ENCODE results near the gene EBF3.

Gene EBF3

GRCh38 chr10:129940617-129941198 is 23.4 kb downstream of the EBF3 start:
- no peak overlapping the region for H3K27ac ChIP-seq
- TF ChIP-seq CTCF (conservative IDR thresholded peaks at IDR 0.05) = no peak

GRCh38 chr10:129939416-129940275 is 24.4 kb downstream of the EBF3 start:
- no peak overlapping the region for H3K27ac ChIP-seq
- TF ChIP-seq CTCF (conservative IDR thresholded peaks at IDR 0.05) = no peak

GRCh38 chr10:129938460-129938859 is 25.6 kb downstream of the EBF3 start:
- TF ChIP-seq CTCF (conservative IDR thresholded peaks at IDR 0.05) = no peak
- no peak overlapping the region for H3K27ac ChIP-seq

- TF ChIP-seq CTCF (conservative IDR thresholded peaks at IDR 0.05) = no peak
- H3K27ac ChIP-seq = no peak overlapping the region
These were observed 26.7 kb downstream of the EBF3 start for GRCh38 chr10:129937351-129937751.

- no peak for TF ChIP-seq CTCF (conservative IDR thresholded peaks at IDR 0.05)
- no peak overlapping the region for H3K27ac ChIP-seq
These were observed 27.2 kb downstream of the EBF3 start for GRCh38 chr10:129936923-129937300.

- TF ChIP-seq CTCF (conservative IDR thresholded peaks at IDR 0.05) = no peak
These were observed 27.7 kb downstream of the EBF3 start for GRCh38 chr10:129936266-129936922.

GRCh38 chr10:129935867-129936152 is 28.3 kb downstream of the EBF3 start:
- TF ChIP-seq CTCF (conservative IDR thresholded peaks at IDR 0.05) = no peak
- H3K27ac ChIP-seq = no peak overlapping the region

More at GRCh38 chr10:129936266-129936922, 27.7 kb downstream of the EBF3 start:
- no peak overlapping the region for H3K27ac ChIP-seq
